GM12801 (cell line): ENCODE measurements around the gene ABR.

ENCODE experiments used
- TF ChIP-seq, protein P1 (sequence below): IDR thresholded peaks from one replicate; pipeline ENCODE4 v1.5.1; 2011; ENCODE audit warnings: control low read depth; ENCODE audit not compliant: insufficient read length; ENCODE audit errors: extremely low read depth

ABR gene

DNA sequence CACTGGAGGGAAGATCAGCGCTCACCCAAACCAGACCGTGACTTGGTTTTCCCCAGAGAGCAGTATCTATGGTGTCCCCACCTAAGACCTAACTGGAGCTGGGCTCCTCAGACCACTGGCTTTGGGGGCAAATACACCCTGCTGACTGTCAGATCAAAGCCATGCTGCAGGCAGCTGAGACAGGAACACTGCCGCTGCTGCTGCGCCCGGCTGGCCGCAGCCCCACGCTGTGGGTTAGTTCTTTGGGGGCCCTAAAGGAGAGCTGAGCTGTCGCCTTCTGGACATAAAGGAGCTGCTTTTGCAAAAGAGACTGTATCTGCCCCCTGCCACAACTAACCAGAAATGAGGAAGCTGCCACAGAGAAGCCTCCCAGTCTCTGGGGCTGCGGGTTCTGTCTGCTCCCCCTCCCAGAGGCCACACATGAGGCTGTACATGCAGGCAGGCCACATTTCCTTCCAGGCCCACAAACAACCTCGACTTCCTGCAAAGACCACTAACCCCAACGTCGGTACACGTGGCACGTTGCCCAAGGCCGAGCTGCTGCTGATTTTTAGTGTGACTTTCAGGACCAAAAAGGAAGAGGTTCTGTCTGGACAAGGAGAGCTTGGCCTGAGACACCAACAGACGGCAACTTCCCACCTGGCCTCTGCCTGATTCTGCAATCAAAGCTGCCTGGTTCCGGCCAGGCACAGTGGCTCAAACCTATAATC is 18.2 kb upstream of the ABR start:
- TF ChIP-seq, protein P1, sequence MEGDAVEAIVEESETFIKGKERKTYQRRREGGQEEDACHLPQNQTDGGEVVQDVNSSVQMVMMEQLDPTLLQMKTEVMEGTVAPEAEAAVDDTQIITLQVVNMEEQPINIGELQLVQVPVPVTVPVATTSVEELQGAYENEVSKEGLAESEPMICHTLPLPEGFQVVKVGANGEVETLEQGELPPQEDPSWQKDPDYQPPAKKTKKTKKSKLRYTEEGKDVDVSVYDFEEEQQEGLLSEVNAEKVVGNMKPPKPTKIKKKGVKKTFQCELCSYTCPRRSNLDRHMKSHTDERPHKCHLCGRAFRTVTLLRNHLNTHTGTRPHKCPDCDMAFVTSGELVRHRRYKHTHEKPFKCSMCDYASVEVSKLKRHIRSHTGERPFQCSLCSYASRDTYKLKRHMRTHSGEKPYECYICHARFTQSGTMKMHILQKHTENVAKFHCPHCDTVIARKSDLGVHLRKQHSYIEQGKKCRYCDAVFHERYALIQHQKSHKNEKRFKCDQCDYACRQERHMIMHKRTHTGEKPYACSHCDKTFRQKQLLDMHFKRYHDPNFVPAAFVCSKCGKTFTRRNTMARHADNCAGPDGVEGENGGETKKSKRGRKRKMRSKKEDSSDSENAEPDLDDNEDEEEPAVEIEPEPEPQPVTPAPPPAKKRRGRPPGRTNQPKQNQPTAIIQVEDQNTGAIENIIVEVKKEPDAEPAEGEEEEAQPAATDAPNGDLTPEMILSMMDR: no peak

DNA sequence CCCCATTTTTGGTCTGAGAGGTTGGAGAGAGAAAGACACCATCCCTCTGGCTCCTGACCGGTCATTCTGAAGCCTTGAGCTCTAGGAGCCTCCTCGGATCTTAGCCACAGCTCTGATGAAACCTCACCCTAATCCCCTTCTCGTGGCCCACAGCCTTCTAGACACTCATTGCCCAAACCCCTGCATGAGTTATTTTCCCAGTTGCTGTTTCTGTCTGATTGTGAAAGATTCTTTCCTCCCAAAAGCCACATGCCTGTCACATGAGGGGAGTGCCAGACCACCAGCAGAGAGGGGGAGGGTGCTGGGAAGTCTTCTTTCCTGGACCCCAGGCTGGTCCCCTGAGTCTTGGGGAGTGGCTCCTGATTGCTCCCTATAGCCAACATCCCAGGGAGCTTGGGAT is 17.6 kb upstream of the ABR start:
- TF ChIP-seq, protein P1: no peak

DNA sequence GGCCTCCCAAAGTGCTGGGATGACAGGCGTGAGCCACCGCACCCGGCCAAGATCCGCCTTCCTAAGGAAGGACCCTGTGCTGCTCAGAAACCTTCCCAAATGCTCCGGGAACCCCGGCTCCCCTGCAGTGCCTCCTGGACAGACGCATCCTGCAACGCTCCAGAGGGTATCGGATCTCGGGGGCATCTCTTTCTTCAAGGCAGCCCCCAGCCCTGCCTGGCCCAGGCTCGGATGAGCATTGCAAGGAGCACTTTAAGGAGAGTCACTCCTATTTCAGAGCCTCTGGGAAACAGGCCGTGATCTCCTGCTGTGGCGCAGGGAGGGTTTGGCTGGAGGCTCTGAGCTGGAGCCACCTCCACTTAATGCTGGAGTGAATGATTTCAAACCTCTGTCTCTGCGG is 17.2 kb upstream of the ABR start:
- TF ChIP-seq, protein P1: no peak

DNA sequence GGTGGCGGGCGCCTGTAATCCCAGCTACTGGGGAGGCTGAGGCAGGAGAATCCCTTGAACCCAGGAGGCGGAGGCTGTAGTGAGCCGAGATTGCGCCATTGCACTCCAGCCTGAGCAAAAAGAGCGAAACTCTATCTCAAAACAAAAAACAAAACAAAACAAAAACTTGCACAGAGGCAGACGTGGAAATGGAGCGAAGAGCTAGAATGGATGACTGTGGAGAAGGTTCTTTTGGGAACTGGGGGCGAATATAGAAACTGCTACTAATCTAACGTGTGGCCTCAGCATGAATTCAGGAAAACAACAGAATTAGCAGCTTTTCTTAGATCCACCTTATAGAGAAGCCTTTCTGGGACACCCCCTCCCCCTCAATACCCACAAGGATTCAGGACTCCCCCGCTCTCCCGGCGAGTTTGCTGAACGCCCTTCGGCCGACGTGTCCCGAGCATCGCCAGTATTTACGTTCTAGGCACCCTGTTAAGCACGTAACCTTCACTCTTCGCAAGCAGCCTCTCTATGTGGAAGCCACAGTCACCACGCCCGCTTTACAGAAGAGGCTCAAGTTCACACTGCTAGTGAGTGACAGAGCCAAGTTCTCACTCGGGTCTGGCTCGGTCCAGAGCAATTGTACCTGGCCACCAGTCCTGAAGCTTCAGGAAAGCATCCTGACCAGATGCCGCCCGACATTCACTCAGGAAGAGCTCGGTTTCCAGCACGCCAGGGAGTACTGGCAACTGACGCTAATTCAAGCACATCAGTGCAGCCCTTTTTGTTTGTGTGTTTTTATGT is 13.3 kb upstream of the ABR start:
- TF ChIP-seq, protein P1: no peak

DNA sequence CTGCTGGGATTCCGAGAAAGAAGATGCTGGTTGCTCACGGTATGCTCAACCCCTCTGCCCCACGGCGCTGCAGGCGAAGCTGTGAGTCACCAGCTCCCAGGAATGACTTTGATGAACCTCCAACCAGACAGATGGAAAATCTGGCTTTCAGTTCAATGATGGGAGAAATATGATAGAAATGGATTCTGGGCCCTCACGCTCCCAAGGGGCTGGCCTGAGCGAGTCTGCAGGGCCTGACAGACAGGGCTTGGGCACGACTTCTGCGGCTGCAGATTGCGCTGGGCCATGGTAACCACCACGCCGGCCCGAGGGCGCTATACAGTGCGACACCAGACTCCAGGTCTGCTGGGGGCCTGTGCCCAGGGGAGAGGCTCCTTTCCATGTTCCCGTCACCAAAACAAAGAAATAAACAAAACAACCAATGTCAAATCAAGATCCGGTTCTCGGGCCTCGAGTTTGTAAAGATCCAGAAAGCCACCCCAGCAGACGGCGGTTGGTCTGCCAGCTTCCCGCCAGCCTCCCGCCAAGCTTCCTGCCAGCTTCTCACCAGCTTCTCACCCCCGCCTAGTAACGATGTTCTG is 11.1 kb upstream of the ABR start:
- TF ChIP-seq, protein P1: no peak

DNA sequence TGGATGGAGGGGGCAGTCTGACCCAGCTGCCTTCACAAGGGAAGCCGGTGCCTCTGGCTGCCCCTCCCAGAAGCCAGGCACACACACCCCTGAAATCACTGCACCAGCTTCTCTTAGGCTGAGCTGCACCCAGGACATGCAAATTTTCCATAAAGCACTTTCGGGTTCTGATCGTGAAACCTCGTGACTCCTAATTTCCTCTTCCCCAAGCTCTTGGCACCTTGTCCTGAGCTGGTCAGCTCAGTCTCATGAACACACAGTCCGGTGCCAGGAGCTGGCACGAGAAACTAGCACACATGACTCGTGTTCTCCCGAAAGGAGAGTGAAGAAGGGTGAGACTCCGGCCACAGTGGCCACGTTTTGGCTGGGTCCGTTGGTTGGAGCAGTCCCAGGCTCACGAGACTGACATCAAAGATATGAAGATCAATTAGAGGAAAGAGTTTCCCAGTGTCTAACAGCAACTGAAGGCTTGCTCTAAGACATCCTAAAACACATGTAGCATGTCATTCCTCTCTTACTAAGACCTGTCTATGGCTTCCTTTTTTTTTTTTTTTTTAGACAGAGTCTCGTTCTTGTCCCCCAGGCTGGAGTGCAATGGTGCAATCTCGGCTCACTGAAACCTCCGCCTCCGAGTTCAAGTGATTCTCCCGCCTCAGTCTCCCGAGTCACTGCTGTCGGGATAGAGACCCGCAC is 9.2 kb upstream of the ABR start:
- TF ChIP-seq, protein P1: no peak
